ENCODE measurements around the gene CYB5R3.

The CYB5R3 gene

DNA sequence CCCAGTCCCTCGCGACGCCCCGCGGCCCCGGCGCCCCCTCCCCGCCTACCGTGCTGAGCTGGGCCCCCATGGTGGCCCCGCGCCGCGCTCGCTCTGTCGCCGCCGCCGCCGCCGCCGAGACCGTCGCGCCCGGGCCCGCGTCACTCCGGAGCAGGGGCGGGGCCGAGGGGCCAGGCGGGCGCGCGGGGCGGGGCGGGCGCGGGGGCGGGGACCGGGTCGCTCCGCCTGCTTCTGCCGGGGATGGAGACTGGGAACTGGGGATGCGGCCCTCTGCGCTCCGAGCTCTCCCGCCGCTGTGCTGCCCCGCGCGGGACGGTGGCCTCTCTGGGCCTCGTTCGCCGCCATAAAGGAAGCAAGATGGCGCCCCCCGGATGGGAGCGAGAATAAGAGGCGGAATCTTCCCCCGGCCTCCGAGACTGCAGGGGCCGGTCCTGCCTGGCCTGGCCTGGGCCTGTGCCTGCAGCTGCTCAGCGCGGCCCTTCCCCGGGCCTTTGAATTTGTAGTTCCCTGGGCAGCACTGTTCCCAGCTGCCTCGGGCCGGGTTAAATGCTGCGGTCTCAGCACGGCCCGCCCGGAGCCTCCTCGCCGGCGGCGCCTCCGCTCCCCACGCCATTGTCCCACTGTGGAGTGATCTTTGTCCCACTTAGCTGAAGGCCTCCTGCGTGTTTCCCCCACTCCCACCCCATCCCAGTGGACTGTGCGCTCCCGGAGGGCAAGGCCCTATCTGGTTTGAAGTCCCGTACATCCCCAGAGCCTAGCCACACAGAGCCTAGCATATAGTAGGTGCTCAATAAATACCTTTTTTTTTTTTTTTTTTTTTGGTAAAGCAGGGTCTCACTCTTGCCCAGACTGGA, at the start of gene CYB5R3:
Gene CYB5R3, minus strand, starts transcription at position 147 of the 854 bp plus-strand sequence. Its CDS starts 77 bp downstream, at position 70.
- DNase-seq, result peak; percentile 37

DNA sequence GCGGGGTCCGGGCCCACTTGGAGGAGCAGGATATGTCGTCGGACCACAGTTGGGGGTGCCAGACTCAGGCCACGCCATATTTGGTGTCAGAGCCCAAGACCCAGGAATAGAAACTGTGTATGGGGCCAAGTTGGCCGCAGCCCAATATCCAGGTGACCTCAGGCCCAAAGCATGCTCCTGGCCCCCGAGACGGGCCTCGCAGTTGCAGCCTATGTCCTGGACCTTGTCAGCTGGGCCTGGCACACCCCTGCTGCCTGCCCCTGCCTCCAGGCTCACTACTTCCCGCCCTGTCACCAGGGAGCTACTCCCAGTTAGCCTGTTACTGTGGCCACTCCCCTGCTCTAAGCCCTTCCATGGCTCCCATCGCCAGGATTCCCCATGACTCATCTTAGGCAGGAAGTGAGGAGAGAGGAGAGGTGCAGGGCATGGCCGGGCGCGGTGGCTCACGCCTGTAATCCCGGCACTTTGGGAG, 48.4 kb upstream of the CYB5R3 start:
- DNase-seq, result no peak

DNA sequence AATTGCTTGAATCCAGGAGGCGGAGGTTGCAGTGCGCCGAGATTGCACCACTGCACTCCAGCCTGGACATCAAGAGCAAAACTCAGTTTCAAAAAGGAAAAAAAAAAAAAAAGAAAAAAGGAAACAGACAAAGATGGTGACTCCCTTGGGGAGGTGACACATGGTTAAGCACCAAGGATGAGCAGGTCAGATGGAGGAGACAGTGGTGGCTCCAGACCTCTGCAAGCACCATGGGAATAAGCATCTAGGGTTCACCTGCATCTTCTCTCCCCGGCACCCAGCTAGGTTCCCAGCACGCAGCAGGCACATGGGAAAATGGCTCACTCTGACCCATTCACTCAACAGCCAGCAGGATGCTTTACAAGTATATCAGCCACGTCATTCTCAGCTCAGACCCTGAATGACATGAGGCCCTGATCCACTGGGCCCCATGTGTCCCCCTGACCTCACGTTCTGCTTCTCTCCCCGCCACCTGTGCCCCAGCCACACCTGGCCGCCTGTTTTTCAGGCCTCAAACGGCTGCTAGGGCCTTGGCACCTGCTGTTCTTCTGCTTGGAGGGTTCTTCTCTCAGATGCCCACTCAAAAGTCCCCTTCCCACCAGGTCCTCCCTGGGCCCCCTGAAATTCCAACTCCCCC, 47.3 kb upstream of the CYB5R3 start:
- DNase-seq, result no peak

DNA sequence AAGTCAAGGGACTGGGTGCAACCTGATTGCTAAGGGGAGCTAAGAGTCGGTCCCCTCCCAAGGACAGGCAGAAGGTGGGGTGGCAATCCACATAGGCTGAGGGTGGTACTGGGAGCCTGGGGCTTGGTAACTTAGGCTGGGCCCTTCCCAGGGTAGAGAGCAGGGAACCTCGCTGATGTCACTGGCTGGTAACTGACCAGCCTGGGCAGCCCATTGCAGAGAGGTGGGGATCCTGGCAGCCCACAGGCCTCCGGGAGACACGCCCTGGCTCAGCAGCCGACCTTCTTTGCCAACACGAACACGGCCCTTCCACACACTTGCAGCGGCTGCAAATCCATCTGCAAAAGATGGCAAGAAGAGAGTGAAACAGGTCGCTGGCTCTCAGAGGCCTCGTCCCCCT, 46.1 kb upstream of the CYB5R3 start:
- DNase-seq, result no peak

DNA sequence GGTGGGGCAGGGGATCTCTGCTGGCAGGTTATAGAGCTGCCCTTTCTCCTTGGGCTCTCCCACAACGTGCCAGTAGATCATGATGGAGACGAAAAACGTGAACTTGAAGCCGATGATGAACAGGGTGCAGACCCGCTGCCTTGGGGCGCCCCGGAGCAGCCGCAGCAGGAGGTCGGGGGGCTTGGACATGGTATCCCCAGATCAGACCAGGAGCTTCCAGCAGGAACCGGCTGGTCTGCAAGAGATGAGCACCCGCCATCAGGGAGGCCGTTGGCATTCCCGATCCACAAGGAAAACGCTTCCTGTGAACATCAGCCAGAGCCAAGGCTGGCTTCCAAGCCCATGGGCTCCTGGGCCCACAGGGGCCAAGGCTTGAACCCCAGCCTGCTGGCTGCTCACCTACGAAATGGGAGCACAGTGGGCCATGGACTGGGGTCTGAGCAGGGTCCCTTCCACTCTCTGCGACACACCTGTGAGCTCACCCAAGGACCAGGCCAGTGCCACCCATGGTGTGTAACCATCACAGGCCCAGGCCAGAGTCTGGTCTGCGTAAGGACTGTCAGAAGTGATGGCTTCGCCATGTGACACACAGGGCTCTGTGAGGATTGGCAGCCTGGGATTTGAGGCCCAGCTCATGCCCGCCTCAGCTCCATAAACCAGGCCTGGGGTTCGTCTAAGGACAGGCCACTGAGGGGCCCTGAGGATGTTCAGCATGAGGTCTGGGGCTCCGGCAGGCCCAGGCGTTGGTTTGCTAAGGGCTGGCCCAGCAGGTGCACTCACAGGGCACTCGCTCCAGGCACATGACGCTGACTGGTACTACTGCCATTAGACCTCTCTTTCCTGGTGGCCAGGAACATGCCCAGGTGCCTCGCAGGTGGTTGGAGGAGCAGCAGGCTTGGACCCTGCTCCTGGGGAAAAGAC, 44.8 kb upstream of the CYB5R3 start:
- no peak for DNase-seq

DNA sequence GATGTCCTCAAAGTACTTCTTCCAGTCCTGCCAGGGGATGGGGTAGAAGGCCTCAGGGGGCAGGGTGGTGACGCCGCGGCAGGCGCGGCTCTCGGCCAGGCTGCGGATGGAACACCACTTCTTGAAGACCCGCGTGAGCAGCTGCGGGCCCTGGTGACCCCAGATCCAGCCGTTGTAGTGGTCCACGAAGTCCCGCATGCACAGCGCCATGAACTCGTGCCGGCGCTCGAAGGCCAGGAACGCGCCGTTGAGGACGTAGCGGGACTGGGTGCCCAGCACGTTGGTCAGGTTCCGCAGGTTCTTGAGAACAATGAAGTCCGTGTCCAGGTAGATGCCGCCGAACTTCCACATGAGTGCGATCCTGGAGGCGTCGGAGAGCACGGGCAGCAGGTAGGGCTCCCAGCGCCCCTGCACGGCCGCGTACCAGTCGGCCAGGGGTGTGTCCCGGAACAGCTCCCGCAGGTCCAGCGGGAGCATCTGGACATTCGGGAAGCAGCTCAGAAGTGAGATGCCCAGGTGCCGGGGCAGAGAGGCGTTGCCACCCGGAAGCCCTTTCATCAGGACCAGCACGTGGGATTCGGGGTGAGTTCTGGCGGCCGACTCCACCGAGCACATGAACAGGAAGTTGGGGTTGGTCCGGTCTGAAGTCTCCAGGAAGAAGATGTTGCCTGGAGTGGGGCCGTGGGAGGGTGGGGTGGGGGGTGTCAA, 44.0 kb upstream of the CYB5R3 start:
- no peak for DNase-seq

DNA sequence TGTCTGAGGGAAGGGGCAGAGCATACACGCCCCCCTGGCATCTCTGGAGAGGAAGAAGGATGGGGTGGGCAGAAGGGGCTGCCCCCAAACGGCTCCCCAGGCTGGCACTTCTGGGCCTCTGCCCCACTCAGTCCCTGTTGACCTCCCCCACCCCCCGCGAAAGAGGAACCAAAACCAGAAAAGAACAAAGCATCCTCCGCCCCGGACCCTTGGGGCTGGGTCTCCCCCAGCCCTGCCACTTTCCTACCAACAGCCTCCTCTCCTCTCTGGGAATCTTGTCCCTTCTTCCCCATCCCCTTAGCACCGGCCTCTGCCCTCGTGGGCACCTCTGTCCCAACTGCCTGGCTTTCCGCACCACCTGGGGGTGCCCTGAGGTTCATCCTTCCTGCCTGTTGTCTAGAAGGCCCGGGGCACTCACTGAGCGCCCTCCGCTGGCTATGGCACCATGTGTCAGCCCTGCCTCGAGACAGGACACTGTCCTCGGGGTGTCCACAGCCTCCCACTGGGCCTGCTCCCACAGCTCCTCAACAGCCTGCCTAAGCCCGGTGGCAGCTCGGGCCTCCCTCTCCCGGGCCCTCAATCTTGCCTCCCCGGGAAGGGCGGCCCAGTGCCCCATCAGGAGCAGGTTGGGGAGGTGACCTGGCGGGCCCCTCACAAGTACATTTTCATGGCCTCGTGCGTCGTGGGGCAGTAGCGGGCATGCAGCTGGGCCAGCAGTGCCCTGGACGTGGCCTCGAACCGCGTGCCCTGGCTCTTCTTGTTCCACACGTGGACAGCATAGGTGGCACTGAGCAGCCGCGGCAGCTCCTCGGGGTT, 43.3 kb upstream of the CYB5R3 start:
- no peak for DNase-seq

DNA sequence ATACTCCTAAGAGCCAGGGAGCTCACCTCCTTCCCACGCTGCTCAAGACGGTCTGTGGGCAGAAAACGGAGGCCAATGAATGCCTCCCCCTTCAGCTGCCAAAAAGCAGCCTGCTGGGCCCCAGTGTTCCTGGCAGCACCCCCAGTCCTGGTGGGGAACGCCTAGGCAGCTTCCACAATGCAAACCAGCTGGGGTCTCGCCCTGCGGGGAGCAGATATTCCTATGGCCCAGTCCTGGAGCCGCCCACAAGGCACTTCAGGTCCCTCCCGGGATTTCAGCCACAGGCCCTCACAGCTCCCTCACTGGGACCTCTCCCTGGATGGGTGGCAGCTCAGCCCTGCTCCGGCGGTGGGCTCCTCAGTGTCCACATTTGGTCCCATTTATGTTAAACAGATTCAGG, 42.2 kb upstream of the CYB5R3 start:
- no peak for DNase-seq

DNA sequence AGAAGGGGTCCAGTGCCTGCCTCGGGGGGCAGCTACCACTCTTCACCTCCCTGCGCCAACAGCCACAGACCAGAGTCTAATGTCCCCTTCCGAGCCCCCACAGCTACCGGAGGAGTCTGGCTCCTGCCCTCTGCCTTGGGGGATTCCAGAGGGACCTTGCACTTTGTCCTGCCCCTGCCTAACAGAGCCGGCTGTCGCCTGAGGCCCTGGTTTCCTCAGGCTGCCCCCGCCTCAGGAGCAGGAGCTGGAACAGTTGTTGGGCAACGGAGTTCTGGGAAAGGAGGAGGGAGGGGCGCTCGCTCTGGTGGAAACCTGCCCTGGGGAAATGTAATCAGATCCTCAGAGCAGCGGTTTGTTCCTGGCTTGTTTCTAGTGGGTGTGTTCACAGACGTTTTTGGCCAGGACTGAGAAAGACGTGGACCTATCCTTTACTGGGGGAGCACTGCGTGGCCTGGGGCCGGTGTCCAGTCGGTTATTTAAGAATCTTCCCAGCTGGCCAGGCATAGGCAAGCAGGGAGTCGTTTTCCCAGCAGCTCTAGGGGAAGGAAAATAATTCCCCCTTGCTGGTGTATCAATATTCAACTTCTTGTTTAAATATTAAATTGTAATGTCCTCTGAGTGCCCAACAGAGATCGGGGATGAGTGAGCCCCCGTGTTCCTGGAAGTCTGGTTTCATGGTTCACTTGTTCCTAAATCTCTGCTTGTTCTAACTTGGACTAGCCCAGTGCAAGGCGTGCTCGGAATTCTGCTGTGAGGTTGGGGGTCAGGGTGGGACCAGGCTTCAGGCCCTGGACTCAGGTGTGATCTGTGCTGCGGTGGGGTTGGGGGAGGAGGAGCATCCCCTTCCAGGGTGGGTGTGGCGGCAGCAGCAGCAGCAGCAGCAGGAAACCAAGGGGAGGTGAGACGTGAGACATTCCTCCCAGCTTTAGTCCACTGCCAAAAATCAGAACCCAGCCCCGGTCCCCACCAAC, 39.3 kb upstream of the CYB5R3 start:
- DNase-seq, result peak; percentile 44

DNA sequence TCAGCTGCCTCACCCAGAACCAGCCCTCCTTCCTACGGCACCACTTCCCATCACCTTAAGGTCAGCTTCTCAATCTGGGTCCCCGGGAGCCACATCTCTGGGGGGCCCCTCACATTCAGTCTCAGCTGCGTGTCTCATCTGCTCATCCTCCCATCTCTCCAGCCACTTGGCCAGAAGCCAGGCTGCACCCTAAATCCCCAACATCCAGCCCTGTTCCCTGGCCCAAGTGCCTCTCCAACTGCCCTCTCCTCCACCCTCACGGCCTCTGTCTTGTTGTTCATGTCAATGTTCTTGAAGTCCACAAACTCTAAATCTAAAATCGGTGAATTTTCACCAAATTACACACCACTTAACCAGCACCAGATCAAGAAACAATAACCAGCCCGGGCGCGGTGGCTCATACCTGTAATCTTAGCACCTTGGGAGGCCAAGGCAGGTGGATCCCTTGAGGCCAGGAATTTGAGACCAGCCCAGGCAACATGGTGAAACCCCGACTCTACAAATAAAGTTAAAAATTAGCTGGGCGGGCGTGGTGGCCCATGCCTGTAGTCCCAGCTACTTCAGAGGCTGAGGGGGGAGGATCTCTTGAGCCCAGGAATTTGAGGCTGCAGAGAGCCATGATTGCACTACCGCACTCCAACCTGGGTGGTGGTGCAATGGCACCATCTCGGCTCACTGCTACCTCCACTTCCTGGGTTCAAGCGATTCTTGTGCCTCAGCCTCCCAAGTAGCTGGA, 37.7 kb upstream of the CYB5R3 start:
- DNase-seq, result no peak

DNA sequence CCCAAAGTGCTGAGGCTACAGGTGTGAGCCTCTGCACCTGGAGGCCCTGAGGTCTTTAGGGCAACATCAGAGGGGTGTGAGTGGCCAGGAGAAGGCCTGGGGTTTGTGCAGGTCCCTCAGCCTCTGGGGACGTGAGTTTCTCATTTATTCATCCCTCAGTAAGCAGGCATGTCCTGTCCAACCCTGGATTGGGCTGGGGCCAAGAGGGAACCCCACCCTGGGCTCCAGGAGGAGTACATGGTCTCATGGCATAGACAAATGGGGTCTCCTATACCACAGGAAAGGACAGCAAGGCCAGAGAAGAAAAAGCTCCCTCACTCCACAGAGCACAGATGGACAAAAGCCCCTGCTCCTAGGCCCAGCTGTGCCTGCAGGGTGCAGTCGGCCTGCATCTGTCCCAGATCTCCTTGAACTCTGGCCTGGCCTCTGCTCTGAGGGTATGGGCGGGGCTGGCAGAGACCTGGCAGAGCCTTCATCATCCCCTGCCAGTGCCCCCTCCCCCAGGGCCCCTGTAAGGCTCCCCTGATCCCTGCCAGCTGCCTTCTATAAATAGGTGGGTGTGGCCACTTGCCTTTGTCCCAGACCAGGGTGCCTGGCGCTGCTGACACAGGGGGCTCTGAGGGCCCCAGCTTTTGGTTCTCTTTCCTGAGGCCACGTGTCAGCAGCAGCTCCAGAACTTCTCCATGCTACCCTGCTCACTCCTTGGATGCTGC, 36.9 kb upstream of the CYB5R3 start:
- no peak for DNase-seq

DNA sequence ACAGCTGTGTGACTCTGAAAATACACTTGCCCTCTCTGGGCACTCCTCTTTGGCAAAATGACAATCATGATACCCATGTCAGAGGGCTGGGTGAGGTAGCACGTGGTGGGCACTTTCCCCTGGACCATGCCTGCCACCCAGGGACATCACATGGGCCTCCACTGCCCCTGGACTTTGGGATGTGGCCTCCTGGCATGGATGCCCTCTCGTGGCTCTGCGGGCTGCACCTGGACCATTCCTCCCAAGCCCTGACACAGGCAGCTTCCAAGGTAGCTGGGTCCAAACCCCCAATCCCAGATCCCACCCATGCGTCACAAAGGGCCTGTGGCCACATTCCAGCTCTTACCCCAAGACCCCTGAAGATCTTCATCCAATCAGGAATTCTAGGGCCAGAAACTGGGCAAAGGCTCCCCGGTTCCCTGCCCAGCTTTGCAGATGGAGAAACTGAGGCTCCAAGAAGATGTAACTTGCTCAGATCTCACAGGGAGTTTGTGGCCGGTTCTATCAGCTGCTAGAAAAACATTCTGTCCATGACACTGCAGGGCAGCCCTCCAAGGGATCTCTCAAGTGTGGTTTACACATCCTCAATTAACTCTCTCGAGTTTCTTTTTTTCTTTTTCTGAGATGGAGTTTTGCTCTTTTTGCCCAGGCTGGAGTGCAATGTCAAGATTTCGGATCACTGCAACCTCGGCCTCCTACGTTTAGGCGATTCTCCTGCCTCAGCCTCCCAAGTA, 35.4 kb upstream of the CYB5R3 start:
- DNase-seq, result no peak

DNA sequence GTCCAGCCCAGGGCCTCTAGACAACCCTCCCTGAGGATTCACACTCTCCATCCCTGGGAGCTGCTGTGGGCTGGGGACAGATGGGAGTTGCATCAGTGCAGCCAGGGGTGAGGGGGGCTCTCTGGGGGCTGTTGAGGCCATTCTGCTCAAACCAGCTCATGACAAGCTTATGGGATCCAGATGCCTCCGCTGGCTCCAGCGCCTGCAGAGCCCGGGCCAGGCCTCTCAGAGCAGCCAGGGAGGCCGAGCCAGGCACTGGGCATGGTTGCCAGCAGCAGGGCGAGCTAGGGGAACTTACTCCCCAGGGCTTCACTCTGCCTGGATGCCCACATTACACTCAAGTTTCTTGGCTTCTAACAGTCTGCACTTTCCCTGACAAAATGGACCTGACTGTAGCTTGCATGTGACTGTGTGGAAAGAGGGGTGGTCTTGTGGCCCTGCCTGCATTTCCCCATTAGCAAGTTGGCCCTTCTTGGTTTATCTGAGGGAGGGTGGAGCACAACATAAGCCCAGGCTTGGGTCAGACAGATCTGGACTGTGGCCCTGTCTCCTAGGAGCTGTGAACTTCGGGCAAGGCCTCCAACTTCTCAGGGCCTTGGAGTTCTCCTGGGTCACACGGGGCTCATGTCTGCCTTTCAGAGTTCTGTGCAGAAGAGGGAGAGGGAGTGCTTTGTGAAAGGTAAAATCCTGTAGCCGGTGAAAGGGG, 34.5 kb upstream of the CYB5R3 start:
- DNase-seq, result no peak

DNA sequence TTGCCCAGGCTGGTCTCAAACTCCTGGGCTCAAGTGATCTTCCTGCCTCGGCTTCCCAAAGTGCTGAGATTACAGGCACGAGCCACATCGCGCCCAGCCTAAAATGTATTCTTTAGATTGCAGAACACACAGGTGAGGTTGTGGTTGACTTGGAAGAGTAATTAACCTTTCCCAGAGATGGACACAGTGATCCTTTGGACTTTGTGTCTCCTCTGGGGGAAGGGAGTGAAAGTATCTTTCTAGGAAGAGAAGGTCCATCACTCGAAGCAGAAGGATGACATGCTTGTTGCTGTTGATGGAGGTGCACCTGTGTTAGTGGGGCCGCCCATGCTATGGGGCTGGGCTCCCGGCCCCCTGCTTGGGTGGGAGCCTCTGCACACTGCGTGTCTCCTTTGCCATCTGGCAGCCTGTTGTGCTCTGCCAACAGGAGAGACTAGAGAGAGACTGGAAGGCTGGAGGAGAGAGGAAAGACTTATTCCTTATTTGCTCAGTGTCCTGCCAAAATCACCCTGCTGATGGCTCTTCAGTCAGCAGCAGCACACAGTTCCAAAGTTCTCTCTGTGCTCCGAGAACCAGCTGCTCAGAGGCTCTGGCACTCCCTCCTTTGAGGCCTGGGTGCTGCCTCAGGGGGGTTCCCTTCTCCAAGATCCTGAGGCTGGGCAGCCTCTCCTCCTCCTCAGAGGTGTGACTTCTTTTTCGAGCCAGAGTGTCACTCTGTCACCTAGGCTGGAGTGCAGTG, 33.1 kb upstream of the CYB5R3 start:
- DNase-seq, result no peak

DNA sequence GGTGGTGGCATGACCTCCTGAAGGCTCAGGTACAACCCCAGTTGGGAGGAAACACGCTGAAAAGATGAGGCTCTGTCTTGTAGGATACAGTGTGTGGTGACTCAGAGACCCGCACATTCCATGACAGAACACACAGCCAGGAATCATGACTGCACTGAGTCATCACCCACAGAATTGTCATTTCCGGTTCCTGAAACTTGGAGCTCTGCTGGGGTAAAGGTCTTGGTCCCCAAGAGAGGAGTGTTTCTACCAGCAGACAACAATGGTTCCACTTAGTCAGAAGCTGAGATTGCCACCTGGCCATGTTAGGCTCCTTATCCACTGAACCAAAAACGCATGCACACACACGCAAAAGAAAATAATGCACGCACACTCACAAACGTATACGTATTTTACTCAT, 31.5 kb upstream of the CYB5R3 start:
- DNase-seq, result no peak

DNA sequence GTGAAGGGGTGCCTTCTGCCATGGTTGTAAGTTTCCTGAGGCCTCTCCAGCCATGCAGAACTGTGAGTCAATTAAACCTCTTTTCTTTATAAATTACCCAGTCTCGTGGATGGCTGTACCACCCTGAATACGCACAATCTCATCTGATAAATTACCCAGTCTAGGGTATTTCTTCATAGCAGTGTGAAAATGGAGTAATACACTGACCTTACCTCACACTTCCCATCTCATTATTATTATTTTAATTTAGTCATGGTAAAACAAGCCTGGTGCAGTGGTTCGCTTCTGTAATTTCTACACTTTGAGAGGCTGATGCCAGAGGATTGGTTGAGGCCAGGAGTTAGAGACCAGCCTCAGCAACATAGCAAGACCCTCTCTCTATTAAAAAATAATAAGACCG, 30.5 kb upstream of the CYB5R3 start:
- no peak for DNase-seq

DNA sequence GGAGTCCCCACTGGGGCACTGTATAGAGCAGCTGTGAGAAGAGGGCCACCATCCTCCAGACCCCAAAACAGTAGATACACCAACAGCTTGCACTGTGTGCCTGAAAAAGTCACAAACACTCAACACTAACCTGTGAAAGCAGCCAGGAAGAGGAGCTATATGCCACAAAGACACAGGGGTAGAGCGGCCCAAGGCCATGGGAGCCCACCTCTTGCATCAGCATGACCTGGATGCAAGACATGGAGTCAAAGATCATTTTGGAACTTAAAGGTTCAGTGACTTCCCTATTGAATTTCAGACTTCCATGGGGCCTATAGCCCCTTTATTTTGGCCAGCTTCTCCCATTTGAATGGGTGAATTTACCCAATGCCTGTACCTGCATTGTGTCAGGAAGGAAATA, 29.7 kb upstream of the CYB5R3 start:
- no peak for DNase-seq

All from DMS79 (cell line).